Measurements from ENCODE around the gene LPP. TPM values are rescaled to one million over a fixed set of nuclear protein-coding genes. Genes with fewer than 3 reads are reported as not detected.
"Not testable (repeated sequence)": the region's sequence is repeated elsewhere in the genome, so short reads cannot be mapped to it uniquely, and the experiment has no call there.

LPP gene
- total RNA-seq, 1 donor from 2014 or later: 23.1 TPM

DNA sequence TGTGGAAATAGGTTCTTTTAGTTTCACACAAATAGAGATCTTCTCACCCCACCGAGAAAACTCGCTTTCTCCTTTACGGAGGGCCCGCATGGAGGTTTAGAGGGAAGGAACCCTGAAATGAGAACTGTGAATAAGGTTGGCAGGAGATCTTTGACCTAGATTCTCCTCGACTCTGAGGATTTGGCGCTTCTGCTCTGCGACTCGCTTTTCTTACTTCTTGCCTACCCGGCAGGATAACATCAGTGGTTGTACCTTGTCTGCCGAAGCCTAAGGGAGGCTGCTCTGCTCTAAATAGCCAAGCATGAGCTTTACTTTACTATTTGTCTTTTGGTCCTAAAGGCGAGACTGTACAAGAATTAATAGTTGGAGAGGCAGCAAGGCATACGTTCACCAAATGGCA, 544.5 kb downstream of the LPP start:
- Mint-ChIP-seq H3K27ac (ENCODE audit: unreplicated experiment) (no peak overlapping the region), H3K9me3 (ENCODE audit: unreplicated experiment) (no peaks in the 10 kb centered on the region), H3K4me1 (ENCODE audit: low read depth, unreplicated experiment) (peaks cover 3% of the 10 kb centered on the region), H3K4me3 (ENCODE audit: unreplicated experiment) (no peak overlapping the region), H3K27me3 (ENCODE audit: unreplicated experiment) (peaks cover 2% of the 10 kb centered on the region), H3K36me3 (ENCODE audit: unreplicated experiment) (no peaks in the 10 kb centered on the region)
- TF ChIP-seq CTCF (IDR thresholded peaks at IDR 0.05; ENCODE audit: partially characterized antibody, unreplicated experiment): no peak
- DNase-seq: no peak

DNA sequence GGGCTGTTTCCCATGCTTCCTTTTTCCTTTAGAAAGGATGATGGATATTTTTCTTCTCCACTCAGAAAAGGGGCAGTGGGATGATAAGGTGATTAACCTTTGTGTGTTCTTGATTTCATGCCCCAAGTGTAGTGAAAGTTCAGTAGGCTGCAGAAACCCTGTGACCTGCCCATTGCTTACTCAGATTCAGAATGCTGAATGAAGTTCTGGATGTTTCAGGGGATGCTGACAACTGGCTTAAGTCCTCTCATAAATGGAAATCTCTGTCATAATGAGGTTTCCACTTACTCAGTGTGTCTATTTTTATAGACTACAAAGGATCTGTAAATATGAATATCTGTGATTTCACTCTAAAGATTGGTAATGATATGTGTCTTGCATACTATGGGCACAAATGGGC, 546.5 kb downstream of the LPP start:
- no peaks in the 10 kb centered on the region for H3K4me1 Mint-ChIP-seq (ENCODE audit: low read depth, unreplicated experiment)
- no peaks in the 10 kb centered on the region for H3K9me3 Mint-ChIP-seq (ENCODE audit: unreplicated experiment)
- H3K4me3 Mint-ChIP-seq (ENCODE audit: unreplicated experiment): no peak overlapping the region
- peaks cover 2% of the 10 kb centered on the region for H3K27me3 Mint-ChIP-seq (ENCODE audit: unreplicated experiment)
- no peak for DNase-seq
- no peaks in the 10 kb centered on the region for H3K36me3 Mint-ChIP-seq (ENCODE audit: unreplicated experiment)
- TF ChIP-seq CTCF (IDR thresholded peaks at IDR 0.05; ENCODE audit: partially characterized antibody, unreplicated experiment): no peak
- no peak overlapping the region for H3K27ac Mint-ChIP-seq (ENCODE audit: unreplicated experiment)

- peaks cover 2% of the 10 kb centered on the region for H3K27me3 Mint-ChIP-seq (ENCODE audit: unreplicated experiment)
- H3K36me3 Mint-ChIP-seq (ENCODE audit: unreplicated experiment): no peaks in the 10 kb centered on the region
- no peak overlapping the region for H3K4me3 Mint-ChIP-seq (ENCODE audit: unreplicated experiment)
- no peak for TF ChIP-seq CTCF (IDR thresholded peaks at IDR 0.05; ENCODE audit: partially characterized antibody, unreplicated experiment)
- no peak overlapping the region for H3K27ac Mint-ChIP-seq (ENCODE audit: unreplicated experiment)
- H3K9me3 Mint-ChIP-seq (ENCODE audit: unreplicated experiment): no peaks in the 10 kb centered on the region
- H3K4me1 Mint-ChIP-seq (ENCODE audit: low read depth, unreplicated experiment): no peaks in the 10 kb centered on the region
- DNase-seq: no peak
Measured at GRCh38 chr3:188700918-188701317, 547.0 kb downstream of the LPP start.

DNA sequence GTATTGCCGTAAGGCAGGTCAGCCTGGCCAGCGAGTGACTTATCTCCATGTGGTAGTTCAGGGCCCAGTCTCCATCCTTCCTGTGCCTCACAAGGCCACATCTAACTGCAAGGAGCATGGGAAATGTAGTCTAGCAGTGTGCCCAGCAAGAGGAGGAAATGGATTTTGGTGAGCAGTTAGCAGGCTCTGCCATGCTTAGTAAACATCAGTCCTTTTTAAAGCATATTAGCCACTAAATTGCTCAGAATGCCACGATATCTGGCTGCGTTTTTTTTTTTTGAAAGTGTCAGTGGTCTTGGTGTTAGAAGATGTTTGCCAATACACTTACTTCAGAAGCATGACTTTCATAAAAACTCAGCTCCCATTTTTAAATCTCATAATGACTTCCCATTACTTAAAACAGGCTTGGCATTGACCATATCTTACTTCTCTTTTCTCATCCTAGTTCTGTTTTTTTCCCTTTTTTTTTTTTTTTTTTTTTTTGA, 547.6 kb downstream of the LPP start:
- Mint-ChIP-seq H3K27me3 (ENCODE audit: unreplicated experiment) (peaks cover 2% of the 10 kb centered on the region), H3K4me1 (ENCODE audit: low read depth, unreplicated experiment) (no peaks in the 10 kb centered on the region), H3K27ac (ENCODE audit: unreplicated experiment) (no peak overlapping the region), H3K4me3 (ENCODE audit: unreplicated experiment) (no peak overlapping the region), H3K36me3 (ENCODE audit: unreplicated experiment) (no peaks in the 10 kb centered on the region), H3K9me3 (ENCODE audit: unreplicated experiment) (no peaks in the 10 kb centered on the region)
- no peak for DNase-seq
- TF ChIP-seq CTCF (IDR thresholded peaks at IDR 0.05; ENCODE audit: partially characterized antibody, unreplicated experiment): no peak

DNA sequence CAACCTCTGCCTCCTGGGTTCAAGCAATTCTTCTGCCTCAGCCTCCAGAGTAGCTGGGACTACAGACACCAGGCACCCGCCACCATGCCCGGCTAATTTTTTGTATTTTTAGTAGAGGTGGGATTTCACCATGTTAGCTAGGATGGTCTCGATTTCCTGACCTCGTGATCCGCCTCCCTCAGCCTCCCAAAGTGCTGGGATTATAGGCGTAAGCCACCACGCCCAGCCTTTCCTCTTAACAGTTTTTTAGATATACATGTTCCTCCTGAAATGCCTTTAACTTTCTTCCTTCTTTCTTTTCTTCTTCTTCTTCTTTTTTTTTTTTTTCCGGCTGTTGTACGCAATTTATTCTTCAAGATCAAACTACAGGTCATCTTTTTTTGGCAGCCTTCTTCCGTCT, 548.1 kb downstream of the LPP start:
- not testable (repeated sequence) for H3K36me3 Mint-ChIP-seq (ENCODE audit: unreplicated experiment); DNase-seq; H3K4me3 Mint-ChIP-seq (ENCODE audit: unreplicated experiment); H3K9me3 Mint-ChIP-seq (ENCODE audit: unreplicated experiment); H3K27ac Mint-ChIP-seq (ENCODE audit: unreplicated experiment); H3K4me1 Mint-ChIP-seq (ENCODE audit: low read depth, unreplicated experiment); H3K27me3 Mint-ChIP-seq (ENCODE audit: unreplicated experiment)

- peaks cover 4% of the 10 kb centered on the region for H3K27me3 Mint-ChIP-seq (ENCODE audit: unreplicated experiment)
- H3K4me1 Mint-ChIP-seq (ENCODE audit: low read depth, unreplicated experiment): no peaks in the 10 kb centered on the region
- no peaks in the 10 kb centered on the region for H3K36me3 Mint-ChIP-seq (ENCODE audit: unreplicated experiment)
- TF ChIP-seq CTCF (IDR thresholded peaks at IDR 0.05; ENCODE audit: partially characterized antibody, unreplicated experiment): no peak
- no peak overlapping the region for H3K27ac Mint-ChIP-seq (ENCODE audit: unreplicated experiment)
- DNase-seq: no peak
- no peak overlapping the region for H3K4me3 Mint-ChIP-seq (ENCODE audit: unreplicated experiment)
- no peaks in the 10 kb centered on the region for H3K9me3 Mint-ChIP-seq (ENCODE audit: unreplicated experiment)
Measured at GRCh38 chr3:188706176-188706575, 552.2 kb downstream of the LPP start.

All from glutamatergic neuron (in vitro differentiated cells).